Heart left ventricle (tissue), 13 donors: ENCODE data around the gene SLC25A33.

Source experiments
- CTCF ChIP-seq, 12 donors: fragments of 200-600 bp; sonication (generic) in 4 of 12; IDR thresholded peaks; one replicate each; pipeline versions ENCODE4 v1.5.0 to v1.8.0; 2018 to 2022; ENCODE audit warnings: antibody characterized with exemption in 12 of 12, mild to moderate bottlenecking in 5 of 12
- POLR2A ChIP-seq, 2 donors: fragments of 450-650 bp; IDR thresholded peaks; one replicate each; pipeline ENCODE4 v1.6.1; 2017; ENCODE audit warnings: antibody characterized with exemption in 2 of 2, mild to moderate bottlenecking in 2 of 2, moderate library complexity in 2 of 2
- donor health status: ischemic (EF 13 %, LVEDD 7.1; RV severe dilation, severe dysfunction).
- donor health status: DM: no; HTN: yes; CAD: no.
- donor health status: DM: no; HTN: no; CAD: no.
- donor health status: ischemic (EF 25% LVEDD 6.9; RV normal size, moderate dysfunction).
- donor health status: ischemic (EF 25% LVEDD 5.7; RV mildly dilated, moderate dysfunction).
- donor health status: ischemic (EF 35%, LVEDD 5.7; RV mildly dilated, moderate dysfunction).
- donor health status: nonischemic (EF 11% LVEDD 7.7; RV severe dilation, severe dysfunction).
- donor health status: DM: yes; HTN: yes; CAD: no.
- donor health status: PGD.
- donor health status: ischemic (EF 29% LVEDD 5.4; RV normal size, mild dysfunction).
- donor health status: nonischemic (EF 23%, LVEDD 6.1; RV moderate dilation, normal function).

DNA sequence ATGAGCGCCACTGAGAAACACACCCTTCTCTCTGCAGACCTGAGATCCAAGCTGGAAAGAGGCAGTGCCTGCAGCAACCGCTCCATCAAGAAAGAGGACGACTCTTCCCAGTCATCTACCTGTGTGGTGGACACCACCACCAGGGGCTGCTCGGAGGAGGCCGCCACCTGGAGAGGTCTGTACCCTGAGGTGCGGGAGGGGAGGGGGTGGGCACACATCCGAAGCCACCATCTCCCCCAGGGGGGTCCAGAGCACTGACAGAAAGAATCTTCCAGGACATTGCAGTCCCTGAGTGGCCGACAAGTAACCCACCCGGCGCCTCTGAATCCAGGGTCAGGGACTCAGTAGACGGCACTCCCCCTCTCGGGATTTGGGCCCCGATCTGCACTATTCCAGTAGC lies 72.5 kb downstream of the SLC25A33 start:
- TF ChIP-seq POLR2A (IDR thresholded peaks at IDR 0.05) (no peak), CTCF (IDR thresholded peaks at IDR 0.05) (no peak)
